ENCODE results near the gene SHC2.
"Not testable (repeated sequence)": the region's sequence is repeated elsewhere in the genome, so short reads cannot be mapped to it uniquely, and the experiment has no call there.

Gene SHC2

DNA sequence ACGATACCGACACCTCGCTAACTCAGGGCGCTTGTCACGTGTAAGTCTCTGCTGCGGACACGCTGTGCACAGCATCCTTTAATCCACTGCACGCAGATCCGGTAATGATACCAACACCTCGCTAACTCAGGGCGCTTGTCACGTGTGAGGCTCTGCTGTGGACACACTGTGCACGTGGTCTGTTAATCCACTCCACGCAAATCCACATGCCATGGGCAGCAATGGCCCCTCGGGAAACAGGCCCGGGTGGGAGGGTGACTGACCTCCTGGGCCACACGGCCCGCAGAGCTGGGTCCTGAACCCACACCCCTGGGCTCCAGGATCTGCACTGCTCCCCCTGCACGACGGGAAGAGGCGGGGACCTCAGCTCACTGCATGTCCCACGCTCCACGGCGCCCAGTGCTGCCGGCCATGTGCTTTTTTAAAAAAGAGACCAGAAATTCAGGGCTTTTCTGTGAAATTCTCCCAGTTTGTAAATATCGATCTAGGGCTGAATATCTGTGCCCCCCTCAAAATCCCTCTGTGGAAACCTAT, 16.1 kb downstream of the SHC2 start:
- no peak for DNase-seq

DNA sequence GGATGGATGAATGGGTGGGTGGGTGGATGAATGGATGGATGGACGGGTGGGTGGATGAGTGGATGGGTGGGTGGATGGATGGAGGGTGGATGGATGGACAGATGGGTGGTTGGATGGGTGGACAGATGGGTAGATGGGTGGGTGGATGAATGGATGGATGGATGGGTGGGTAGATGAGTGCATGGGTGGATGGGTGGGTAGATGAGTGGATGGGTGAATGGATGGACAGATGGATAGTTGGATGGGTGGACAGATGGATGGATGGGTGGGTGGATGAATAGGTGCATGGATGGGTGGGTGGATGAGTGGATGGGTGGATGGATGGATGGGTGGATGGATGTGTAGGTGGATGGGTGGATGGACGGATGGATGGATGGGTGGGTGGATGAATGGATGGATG, 17.8 kb downstream of the SHC2 start:
- DNase-seq, result no peak

DNA sequence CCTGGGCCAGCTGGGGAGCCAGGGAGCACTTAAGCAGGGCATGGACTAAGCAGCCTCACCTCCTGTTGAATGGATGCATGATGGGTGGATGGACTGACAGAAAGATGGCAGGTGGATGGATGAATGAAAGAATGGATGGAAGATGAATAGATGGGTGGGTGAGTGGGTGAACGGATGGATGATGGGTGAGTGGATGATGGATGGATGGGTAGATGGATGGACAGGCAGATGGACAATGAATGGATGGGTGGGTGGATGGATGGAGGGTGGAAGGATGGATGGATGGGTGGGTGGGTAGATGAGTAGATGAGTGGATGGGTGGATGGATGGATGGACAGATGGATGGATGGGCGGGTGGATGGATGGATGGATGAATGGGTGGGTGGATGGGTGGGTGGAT, 18.7 kb downstream of the SHC2 start:
- DNase-seq, result no peak

DNA sequence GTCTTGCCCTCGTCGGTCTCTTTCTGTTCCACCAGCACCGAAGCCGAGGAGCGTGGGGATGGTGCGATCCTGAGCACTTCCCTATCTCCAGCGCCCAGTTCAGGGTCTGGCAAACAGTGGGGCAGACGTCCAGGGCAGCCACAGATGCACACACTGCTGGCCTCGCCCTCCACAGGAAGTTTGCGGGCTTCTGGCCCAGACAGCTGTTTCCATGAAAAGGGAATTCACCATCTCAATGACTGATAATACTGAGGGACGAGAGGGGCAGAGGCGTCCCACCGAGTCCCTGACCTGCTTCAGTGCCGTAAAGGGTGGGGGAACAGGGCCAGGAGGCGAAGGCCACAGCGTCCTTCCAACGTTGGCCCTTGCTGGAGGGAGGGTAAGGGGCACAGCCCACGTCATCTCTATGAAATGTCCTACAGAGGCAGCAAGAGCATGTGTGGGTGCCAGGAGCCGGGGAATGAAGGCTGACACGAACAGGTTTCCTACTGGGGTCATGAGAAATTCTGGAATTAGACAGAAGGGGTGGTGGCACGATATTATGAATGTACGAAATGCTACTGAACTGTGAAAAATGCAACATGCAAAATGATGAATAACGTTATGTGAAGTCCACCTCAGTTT, 19.5 kb downstream of the SHC2 start:
- no peak for DNase-seq

DNA sequence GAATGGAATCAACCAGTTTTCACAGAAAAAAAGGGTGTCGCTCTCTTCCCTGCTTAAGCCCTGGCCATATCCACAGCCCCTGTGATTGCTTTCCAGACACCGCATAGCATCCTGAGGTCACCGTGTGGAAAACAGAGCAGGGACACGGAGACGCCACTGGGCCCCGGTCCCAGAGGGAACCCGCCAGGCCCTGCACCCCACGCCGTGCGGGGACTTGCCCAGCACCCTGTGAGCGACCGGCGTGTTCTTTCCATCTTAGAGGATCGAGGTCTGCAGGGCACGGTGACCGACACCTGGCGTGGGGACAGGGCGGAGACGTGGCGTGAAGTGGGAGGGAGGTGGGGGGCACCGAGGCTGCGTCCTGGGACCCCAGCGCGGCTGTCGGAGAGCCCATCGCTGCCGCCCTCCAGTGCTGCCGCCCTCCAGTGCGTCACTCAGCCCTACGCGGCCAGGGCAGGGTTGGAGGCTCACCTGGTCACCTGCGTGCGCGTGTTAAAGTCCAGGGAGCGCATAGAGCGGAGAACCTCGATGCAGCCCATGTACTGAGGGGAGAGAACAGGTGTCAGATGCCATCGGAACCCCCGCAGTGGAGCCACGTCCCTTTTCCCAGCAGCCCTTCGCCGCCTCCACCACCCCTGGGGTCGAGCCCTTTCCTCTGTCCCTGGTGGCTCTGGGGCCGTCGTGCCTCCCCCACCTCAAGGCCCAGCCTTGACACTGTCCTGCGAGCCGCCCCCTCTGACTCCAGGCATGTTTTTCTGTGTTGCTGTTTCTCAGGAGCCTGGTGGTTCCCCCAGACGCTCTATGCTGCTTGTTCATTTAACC, 20.2 kb downstream of the SHC2 start:
- DNase-seq, result no peak

DNA sequence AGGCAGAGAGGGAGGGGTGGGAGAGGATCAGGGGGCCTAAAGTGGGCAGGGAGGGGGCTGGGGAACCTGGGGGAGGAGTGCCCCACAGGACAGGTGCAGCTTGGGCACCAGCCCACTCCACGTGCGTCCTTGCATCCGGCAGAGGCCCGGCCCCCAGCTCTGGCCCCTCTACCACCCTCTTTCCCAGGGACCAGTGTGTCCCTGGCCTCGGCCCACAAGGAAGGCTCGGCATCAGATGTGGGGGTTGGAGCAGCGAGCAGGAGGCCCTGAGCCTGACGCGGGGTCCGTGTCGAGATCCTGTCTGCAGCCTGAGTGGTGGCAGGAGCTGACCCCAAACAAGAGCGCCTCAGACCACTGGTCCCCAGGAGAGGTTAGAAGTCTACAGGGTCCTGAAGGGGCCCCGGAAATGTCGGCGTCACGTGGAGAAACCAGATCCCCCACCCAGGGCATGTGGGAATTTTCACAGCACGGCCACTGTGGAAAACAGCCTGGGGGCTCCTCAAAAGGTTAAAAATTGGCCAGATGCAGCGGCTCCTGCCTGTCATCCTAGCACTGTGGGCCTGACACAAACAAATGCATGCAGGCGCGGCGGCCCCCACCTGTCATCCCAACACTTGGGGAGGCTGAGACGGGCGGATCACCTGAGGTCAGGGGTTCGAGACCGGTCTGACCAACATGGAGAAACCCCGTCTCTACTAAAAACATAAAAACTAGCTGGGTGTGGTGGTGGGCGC, 21.5 kb downstream of the SHC2 start:
- DNase-seq, result no peak

DNA sequence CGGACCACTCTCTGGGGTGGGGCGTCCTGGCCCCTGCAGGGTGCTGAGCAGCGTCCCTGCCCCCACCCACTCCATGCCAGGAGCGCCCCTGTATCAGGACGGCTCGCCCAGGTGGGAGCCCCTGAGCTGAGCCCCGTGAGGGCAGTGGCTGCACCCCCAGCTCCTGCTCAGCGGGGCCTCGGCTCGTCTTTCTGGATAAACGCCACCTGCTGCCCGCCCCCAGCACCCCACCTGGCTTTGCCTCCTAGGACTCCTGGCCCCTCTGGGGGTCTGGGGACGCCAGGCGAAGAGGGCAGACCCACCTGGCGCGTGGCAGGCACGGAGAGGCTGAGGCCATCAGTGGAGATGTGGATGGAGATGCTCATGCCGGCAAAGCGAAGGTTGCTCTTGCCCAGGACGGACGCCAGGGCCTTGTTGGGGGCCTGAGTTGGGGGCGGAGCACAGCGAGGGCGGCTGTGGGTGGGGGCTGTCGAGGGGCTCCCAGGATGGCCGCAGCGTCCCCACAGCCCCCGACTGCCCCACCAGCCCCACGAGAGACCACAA, 22.3 kb downstream of the SHC2 start:
- no peak for DNase-seq

DNA sequence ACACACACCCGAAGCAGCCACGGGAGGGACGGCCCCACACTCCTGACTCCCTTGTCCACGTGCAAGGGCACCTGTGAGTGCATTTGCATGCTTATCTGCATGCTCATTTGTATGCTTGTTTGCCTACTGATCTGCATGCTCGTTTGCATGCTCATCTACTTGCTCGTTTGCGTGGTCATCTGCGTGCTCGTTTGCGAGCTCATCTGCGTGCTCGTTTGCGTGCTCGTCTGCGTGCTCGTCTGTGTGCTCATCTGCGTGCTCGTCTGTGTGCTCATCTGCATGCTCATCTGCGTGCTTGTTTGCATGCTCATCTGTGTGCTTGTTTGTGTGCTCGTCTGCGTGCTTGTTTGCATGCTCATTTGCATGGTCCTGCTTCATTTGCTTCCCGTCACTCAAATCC, 23.8 kb downstream of the SHC2 start:
- no peak for DNase-seq

DNA sequence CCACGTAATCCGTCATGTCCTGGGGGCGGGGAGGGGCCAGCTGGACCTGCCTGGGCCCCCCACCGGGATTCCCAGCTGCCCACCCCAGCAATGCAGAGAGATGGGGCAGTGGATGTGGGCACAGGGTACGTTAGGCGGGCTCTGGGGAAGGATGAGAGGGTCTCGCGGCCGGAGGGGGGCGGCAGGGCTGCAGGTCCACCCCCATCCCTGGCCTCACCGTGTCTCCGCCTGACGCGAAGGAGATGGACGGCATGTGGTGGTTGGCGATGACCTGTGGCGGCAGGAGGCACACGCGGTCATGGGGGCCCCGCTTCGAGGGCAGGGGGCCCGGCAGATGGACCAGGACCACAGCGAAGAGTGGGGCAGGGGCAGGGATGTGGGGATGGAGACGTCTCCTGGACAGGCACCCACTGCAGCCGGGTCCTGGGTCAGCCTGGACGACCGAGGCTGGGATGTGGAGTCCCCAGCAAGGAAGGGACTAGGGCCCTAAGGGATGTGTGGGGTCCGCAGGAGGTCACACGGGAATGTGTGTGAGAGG, 24.4 kb downstream of the SHC2 start:
- no peak for DNase-seq

DNA sequence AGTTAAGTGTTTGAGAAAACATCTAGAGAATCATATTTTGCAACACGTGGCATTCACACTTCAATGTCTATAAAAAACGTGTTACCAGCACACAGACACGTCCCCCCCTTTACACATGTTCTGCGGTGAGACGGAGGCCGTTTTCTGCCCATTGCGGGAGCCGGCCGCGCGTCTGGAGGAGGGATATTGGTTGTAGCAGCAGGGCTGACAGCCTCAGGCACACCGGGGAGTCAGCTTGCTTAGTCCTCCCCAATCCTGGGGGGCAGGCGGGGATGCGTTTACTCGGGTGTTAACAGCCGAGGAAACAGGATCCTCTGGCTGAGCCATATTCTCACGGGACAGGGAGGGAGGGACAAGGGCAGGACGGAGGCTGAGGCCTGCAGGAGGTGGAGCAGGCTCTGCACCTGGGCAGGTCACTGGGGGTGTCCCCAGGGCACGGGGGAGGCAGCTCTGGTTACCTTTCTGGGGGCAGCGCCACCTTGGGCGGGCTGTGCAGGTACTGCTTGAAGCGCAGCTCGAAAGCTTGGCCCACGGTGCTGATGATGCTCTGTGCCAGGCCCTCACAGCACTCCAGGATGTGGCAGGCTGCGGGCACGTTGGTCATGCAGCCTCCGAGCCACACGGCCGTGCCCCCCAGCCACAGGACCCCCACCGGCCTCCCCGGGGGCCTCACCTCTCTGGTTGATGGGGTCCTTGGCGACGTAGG, 25.0 kb downstream of the SHC2 start:
- DNase-seq, result no peak

DNA sequence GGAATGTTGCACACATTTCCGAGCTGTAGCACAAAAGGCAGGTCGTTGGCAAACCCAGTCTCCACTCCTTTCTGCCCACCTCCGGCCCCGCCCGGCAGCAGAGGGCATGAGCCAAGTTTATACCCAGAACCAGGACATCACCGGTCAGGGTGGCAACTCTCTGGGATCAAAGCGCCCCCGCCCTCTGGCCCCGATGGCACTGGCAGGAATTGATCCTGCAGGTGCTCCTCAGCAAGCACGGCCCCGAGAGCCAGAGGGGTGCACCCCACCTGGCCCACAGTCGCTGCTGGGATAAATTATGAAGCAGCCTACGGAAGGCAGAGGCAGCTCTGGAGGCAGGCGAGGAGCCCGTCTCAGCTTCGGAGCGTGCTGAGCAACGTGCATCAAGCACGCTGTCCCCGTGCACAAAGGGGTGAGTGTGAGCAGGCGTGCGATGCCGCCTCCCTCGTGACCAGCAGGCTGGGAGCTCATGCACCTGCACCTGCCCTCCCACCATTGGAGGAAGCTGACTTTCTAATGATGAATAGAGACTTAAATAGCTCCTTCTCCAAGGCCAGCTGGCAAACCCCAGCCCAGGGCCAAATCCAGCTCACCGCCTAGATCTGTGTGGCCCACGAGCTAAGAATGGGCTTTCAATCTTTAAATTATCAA, 25.7 kb downstream of the SHC2 start:
- no peak for DNase-seq

DNA sequence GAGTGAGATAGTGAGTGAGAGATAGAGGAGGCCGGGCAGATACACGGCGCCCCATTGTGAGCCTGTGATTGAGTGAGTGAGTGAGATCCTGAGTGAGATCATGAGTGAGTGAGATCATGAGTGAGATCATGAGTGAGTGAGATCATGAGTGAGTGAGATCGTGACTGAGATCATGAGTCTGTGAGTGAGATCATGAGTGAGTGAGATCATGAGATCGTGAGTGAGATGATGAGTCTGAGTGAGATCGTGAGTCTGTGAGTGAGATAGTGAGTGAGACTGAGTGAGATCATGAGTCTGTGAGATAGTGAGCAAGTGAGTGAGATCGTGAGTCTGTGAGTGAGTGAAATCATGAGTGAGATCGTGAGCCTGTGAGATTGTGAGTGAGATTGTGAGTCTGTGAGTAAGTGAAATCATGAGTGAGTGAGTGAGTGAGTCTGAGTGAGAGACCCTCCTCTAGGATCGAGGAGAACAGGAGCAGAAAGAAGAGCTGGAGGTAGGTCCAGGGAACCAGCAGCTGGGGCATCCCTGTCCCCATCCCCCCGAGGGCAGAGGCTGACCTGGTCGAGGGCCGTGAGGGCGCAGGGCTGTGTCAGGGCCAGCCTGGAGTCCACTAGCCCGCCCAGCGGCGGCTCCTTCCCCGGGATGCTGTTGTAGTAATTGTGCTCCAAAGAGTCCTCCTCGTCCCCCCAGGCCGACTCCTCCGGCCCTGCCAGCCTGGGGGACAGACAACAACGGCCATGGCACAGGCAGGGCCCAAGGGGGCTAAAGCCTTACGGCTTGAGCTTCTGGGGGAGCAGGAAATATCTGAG, 26.5 kb downstream of the SHC2 start:
- DNase-seq, result no peak

DNA sequence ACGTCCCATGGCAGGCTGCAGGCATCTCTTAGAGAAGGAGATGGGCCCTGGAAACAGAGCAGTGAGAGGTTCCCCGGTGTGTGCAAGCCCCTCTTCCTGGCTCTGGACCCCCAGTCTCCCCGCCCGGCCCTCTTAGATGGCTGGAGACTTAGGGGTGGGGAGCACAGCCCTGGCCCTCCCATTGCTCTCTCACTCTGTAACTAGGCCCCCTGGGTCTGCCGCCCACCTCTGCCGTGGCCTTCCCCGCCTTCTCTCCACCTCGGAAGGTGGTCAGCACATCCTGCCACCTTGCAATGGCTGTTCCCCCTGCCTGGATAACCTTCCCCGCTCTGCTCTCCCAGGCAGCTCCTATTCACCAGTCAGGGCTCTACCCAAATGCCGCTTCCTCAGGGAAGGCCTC, 30.1 kb downstream of the SHC2 start:
- no peak for DNase-seq

DNA sequence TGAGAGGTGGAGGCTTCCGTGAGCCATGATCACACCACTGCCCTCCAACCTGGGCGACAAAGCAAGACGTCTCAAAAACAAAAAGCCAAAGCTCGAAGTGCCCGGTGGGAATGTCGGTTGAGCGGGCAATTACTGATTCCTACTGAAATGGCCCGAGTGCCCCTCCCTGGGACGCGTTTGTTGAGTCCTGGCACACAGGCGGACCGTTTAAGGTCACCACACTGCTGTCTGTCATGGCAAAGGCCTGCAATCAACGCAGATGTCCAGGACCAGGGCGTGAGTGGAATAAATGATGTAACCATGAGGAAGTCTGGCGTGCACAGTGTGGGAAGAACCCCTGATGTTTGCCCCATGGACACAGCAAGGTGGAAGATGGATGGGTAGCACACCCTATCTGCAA, 32.7 kb downstream of the SHC2 start:
- DNase-seq, result no peak

DNA sequence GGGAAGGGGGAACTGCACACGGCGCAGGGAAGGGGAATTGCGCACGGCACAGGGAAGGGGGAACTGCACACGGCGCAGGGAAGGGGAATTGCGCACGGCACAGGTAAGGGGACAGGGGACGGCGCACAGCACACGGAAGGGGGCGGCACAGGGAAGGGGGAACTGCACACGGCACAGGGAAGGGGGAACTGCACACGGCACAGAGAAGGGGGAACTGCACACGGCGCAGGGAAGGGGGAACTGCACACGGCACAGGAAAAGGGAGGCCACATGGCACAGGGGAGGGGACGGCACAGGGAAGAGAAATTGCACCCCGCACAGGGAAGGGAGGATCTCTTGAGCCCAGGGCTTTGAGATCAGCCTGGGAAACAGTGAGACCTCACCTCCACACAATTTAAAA, 33.2 kb downstream of the SHC2 start:
- not testable (repeated sequence) for DNase-seq

DNA sequence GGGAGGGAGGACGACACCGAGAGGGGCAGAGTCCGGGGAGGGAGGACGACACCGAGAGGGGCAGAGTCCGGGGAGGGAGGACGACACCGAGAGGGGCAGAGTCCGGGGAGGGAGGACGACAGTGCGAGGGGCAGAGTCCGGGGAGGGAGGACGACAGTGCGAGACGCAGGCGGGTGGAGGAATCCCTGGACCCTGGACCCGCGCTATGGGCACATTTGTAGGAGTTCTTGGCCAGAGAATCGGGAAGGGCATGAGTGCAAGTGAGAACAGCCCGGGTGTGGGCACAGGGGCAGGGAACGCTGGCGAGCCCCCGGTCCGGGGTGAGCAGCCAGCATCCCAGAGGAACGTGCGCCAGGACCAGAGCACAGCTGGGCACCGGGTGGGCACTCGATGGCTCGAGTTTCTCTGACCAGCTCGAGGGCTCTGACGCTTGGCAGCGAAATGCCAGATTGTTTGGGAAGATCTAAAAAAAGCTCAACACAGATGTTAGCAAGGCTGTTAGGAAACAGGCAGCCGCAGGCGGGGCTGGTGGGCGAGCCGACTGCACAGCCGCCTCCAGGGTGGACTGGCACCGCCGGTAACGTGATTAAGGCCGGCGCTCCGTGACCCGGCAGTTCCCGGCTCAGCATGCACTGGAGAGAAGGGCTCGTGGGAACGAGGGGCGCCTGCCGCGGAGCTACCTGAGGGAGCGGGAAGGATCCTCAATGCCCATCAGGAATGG, 33.9 kb downstream of the SHC2 start:
- DNase-seq, result no peak

DNA sequence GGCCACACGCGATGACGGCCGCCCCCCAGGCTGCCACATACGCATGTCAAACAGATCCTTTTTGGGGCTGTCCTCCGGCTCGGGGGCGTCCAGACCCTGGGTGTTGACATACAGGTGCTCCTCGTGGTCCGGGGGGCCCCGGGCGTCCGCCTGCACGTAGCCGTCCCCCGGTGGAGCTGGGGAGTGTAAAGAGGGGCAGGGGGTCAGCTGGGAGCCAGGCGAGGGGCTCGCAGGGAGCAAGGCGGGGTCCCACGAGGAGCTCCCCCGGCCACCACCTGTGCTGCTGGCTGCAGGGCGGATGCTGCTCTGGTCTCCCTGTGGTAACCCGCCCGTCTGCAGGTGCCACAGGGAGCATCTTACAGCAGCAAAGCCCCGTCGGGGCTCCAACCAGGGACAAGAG, 35.8 kb downstream of the SHC2 start:
- DNase-seq, result no peak

DNA sequence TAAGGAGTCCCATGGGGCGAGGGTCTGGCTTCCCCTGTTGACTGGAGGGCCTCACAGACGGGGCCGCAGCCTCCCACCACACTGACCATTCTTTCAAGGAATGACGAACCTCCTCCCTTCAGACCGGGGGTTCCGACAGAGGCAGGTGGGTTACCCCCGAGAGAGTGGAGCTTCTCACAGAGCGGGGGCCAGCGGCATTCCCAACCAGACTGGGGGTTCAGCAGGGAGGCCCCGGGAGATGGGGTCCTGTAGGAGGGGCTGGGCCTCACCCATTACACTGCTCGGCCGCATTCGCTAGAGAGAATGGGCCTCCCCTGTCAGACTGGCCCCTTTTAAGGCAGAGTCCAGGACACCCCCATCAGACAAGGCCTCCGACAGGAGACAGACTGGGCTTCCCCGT, 36.3 kb downstream of the SHC2 start:
- DNase-seq, result no peak

DNA sequence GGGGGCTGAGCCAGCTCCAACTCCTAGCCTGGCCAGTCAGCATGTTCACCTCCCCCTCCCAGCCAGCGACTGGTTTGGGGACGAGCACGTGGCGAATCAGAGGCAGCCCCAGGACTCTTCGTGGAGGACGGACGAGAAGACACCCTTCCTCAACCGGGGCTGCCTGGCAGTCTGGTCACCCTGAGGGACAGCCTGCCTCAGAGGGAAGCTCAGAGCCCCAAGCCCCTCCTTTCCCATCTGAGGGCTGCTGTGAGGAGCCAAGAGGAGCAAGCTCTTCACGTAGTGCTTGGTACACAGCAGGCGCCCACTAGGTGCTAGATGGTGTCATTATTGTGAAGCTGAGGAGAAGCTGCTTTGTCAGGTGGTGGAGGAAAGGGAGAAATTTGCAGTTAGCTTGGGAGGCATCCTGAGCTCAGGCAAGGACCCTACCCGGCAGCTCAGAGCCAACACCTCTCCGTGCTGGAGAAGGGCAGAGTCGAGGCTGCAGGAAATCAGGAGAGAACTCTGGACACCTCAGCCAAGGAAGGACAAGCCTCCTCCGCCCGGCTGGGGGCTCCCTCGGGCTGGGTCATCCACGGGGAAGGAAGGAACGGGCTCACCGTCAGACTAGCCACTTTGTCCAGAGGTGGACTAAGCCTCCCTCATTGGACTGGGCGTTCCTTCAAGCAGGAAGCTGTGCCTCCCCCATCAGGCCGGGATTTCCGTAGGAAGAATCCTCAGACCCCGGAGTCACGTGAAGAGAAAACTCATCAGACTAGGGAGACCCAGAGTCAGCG, 37.0 kb downstream of the SHC2 start:
- DNase-seq, result no peak

DNA sequence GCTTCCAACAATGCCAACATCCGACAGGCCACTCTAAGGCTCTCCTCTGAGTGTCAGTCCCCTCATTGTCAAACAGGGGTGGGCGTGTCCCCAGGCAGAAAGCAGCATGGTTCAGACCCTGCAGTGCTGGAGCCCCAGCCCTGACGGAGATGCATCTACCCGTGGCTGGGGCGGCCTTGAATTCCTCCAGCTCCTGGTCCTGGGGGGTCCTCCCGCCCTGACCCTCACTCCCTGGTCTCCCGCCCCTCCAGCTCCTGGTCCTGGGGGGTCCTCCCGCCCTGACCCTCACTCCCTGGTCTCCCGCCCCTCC, 38.0 kb downstream of the SHC2 start:
- DNase-seq, result not testable (repeated sequence)

All from COR-L47 (cell line).